Body of pancreas (tissue), 4 donors: ENCODE data around the gene CCDC6.

Source experiments
- POLR2A ChIP-seq, 3 donors: fragments of 450-650 bp; IDR thresholded peaks; one replicate each; pipeline ENCODE4 v1.6.1; 2016; ENCODE audit warnings: antibody characterized with exemption in 3 of 3, mild to moderate bottlenecking in 2 of 3
- TF ChIP-seq, protein P1 (sequence below), 7 experiments: fragments of 450-650 bp in 4 of 7; fragments of 200-600 bp in 3 of 7; sonication (generic) in 3 of 7; IDR thresholded peaks; one replicate each; pipeline ENCODE4 v1.5.1; 2016 to 2019; ENCODE audit warnings: antibody characterized with exemption in 7 of 7

GRCh38 chr10:59898125-59898835 lies 8.1 kb downstream of the CCDC6 start:
- TF ChIP-seq, protein P1, sequence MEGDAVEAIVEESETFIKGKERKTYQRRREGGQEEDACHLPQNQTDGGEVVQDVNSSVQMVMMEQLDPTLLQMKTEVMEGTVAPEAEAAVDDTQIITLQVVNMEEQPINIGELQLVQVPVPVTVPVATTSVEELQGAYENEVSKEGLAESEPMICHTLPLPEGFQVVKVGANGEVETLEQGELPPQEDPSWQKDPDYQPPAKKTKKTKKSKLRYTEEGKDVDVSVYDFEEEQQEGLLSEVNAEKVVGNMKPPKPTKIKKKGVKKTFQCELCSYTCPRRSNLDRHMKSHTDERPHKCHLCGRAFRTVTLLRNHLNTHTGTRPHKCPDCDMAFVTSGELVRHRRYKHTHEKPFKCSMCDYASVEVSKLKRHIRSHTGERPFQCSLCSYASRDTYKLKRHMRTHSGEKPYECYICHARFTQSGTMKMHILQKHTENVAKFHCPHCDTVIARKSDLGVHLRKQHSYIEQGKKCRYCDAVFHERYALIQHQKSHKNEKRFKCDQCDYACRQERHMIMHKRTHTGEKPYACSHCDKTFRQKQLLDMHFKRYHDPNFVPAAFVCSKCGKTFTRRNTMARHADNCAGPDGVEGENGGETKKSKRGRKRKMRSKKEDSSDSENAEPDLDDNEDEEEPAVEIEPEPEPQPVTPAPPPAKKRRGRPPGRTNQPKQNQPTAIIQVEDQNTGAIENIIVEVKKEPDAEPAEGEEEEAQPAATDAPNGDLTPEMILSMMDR (IDR thresholded peaks at IDR 0.05): no peak
- TF ChIP-seq POLR2A (IDR thresholded peaks at IDR 0.05): no peak
